Bronchial epithelial cell (primary cell): ENCODE results near the gene SPAG16. TPM values are rescaled to one million over a fixed set of nuclear protein-coding genes. Genes with fewer than 3 reads are reported as not detected.

ENCODE experiments used
- DNase-seq: peaks from one replicate; pipeline ENCODE4 v3.0.0-alpha.2; 2010; ENCODE audit warnings: low read depth
- FAIRE-seq: peaks from 2 replicates; lab custom pipeline; 2011; peaks lifted over from hg19 to GRCh38; lab: Jason Lieb, UNC
- H3K27me3 ChIP-seq: 2 replicates; pipeline ENCODE4 v1.5.1; 2011; ENCODE audit warnings: low read length; ENCODE audit not compliant: control insufficient read depth, insufficient read depth
- H3K36me3 ChIP-seq: 2 replicates; pipeline ENCODE4 v1.5.1; 2011; ENCODE audit warnings: low read length; ENCODE audit not compliant: control insufficient read depth, insufficient read depth
- H3K4me3 ChIP-seq: 2 replicates; pipeline ENCODE4 v1.5.1; 2011; ENCODE audit warnings: mild to moderate bottlenecking, low read depth, low read length, control low read depth
- CTCF ChIP-seq: IDR thresholded peaks from 2 replicates; pipeline ENCODE4 v1.5.1; 2011; ENCODE audit warnings: mild to moderate bottlenecking, moderate library complexity, low read length, control low read depth, inconsistent platforms; ENCODE audit not compliant: insufficient read depth, severe bottlenecking
- total RNA-seq: library from RNA; depleted of rRNA; stranded (reverse); fragments of >200 nt; gene quantifications from 2 replicates; pipeline ENCODE4 v1.2.1, GENCODE V29; 2014

The SPAG16 gene
- total RNA-seq, 1 donor from 2014 or later, result 10.8 TPM

DNA sequence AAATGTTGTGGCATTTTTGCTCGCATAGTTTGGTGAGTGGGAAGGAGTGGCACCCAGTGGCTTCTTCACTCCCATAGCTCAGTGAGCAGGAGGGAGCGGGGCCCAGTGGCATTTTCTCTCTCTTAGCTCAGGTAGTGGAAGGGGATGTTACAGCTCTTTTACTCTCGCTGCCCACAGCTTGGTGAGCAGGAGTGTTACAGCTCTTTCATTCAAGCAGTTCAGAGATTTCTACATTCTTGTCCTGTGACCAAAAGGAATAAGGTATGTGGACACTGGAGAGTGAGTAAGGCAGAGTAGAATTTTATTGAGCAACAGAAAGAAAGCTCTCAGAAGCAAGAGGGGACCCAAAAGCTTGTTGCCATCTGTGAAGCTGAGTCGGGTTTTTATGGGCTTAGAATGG lies 192.4 kb downstream of the SPAG16 start:
- no peak overlapping the region for H3K4me3 ChIP-seq
- peak; percentile 42 for DNase-seq
- no peak for FAIRE-seq

GRCh38 chr2:213490087-213490486 lies 205.8 kb downstream of the SPAG16 start:
- no peaks in the 10 kb centered on the region for H3K36me3 ChIP-seq
- no peak for TF ChIP-seq CTCF
- H3K27me3 ChIP-seq, result no peaks in the 10 kb centered on the region
- H3K4me3 ChIP-seq, result no peak overlapping the region
- DNase-seq (peak; percentile 12), FAIRE-seq (no peak)

More for the DNA sequence above, 192.4 kb downstream of the SPAG16 start:
- no peaks in the 10 kb centered on the region for H3K27me3 ChIP-seq
- H3K36me3 ChIP-seq, result no peaks in the 10 kb centered on the region
- no peak for TF ChIP-seq CTCF

DNA sequence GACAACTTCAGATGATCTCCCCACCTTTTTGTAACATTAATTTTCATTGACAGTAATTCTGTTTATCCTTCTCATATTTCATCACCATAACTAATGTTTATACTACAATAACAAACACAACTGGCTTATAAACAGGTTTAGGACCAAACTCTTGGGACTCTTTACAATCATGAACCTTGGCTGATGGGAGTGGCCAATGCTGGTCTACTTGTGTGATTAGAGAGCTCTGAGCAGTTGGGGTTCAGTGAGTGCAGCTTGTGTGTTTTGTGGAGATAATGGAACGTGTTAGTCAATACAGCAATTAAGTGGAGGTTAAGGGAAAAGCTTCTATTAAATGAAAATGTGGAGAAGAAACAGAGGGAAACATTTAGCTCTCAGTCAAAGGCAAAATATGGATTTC lies 207.1 kb downstream of the SPAG16 start:
- Histone ChIP-seq H3K36me3 (no peaks in the 10 kb centered on the region), H3K4me3 (no peak overlapping the region), H3K27me3 (no peaks in the 10 kb centered on the region)
- TF ChIP-seq CTCF, result no peak
- FAIRE-seq (no peak), DNase-seq (no peak)

GRCh38 chr2:213496226-213496625 lies 212.0 kb downstream of the SPAG16 start:
- FAIRE-seq (no peak), DNase-seq (no peak)
- no peaks in the 10 kb centered on the region for H3K27me3 ChIP-seq
- H3K36me3 ChIP-seq, result no peaks in the 10 kb centered on the region
- no peak for TF ChIP-seq CTCF
- H3K4me3 ChIP-seq, result no peak overlapping the region

- H3K4me3 ChIP-seq, result no peak overlapping the region
- H3K36me3 ChIP-seq, result no peaks in the 10 kb centered on the region
- no peak for TF ChIP-seq CTCF
- no peak for FAIRE-seq
- peak; percentile 86 for DNase-seq
- H3K27me3 ChIP-seq, result no peaks in the 10 kb centered on the region
Observed at GRCh38 chr2:213500881-213501280, 216.6 kb downstream of the SPAG16 start.

- no peaks in the 10 kb centered on the region for H3K36me3 ChIP-seq
- FAIRE-seq (no peak), DNase-seq (no peak)
- no peaks in the 10 kb centered on the region for H3K27me3 ChIP-seq
- H3K4me3 ChIP-seq, result no peak overlapping the region
- no peak for TF ChIP-seq CTCF
Observed at GRCh38 chr2:213524164-213524563, 239.9 kb downstream of the SPAG16 start.
